GM19468 (cell line): Measurements from ENCODE around the gene DYNLT2B.
"Not testable (repeated sequence)": the region's sequence is repeated elsewhere in the genome, so short reads cannot be mapped to it uniquely, and the experiment has no call there.

Source experiments
- ATAC-seq: cut with Tn5 transposase; IDR thresholded peaks from one replicate; pipeline ENCODE4 v1.9.1; 2021; ENCODE audit warnings: mild to moderate bottlenecking, moderate library complexity, moderate number of reproducible peaks; ENCODE audit not compliant: unreplicated experiment; ENCODE audit errors: extremely low read depth

DYNLT2B gene

GRCh38 chr3:196317687-196318467, at the start of gene DYNLT2B:
Gene DYNLT2B (minus strand): TSS chr3:196318240. CDS start chr3:196318152, 88 bp downstream.
- ATAC-seq = peak; percentile 78

- no peak for ATAC-seq
Measured at GRCh38 chr3:196365736-196366135, 47.7 kb upstream of the DYNLT2B start.

- ATAC-seq = no peak
Measured at GRCh38 chr3:196360586-196360985, 42.5 kb upstream of the DYNLT2B start.

GRCh38 chr3:196358540-196358939, 40.5 kb upstream of the DYNLT2B start:
- ATAC-seq = not testable (repeated sequence)

- no peak for ATAC-seq
Measured at GRCh38 chr3:196357905-196358304, 39.9 kb upstream of the DYNLT2B start.

GRCh38 chr3:196356556-196356955, 38.5 kb upstream of the DYNLT2B start:
- ATAC-seq = no peak

- ATAC-seq = no peak
Measured at GRCh38 chr3:196355668-196356067, 37.6 kb upstream of the DYNLT2B start.

GRCh38 chr3:196354132-196354531, 36.1 kb upstream of the DYNLT2B start:
- ATAC-seq = no peak

- ATAC-seq = no peak
Measured at GRCh38 chr3:196351541-196351940, 33.5 kb upstream of the DYNLT2B start.

GRCh38 chr3:196350067-196350466, 32.0 kb upstream of the DYNLT2B start:
- ATAC-seq = no peak

GRCh38 chr3:196348698-196349097, 30.7 kb upstream of the DYNLT2B start:
- no peak for ATAC-seq

GRCh38 chr3:196344663-196345062, 26.6 kb upstream of the DYNLT2B start:
- no peak for ATAC-seq

GRCh38 chr3:196343917-196344316, 25.9 kb upstream of the DYNLT2B start:
- not testable (repeated sequence) for ATAC-seq

- no peak for ATAC-seq
Measured at GRCh38 chr3:196341137-196341536, 23.1 kb upstream of the DYNLT2B start.

GRCh38 chr3:196340466-196340865, 22.4 kb upstream of the DYNLT2B start:
- ATAC-seq = no peak

GRCh38 chr3:196339493-196340254, 21.6 kb upstream of the DYNLT2B start:
- ATAC-seq = no peak

GRCh38 chr3:196339044-196339443, 21.0 kb upstream of the DYNLT2B start:
- no peak for ATAC-seq

- ATAC-seq = no peak
Measured at GRCh38 chr3:196336319-196337145, 18.5 kb upstream of the DYNLT2B start.

- no peak for ATAC-seq
Measured at GRCh38 chr3:196335503-196335948, 17.5 kb upstream of the DYNLT2B start.

- ATAC-seq = no peak
Measured at GRCh38 chr3:196334982-196335381, 16.9 kb upstream of the DYNLT2B start.
